ENCODE data around the gene TMEM250. TPM values are rescaled to one million over a fixed set of nuclear protein-coding genes. Genes with fewer than 3 reads are reported as not detected.
A peak's percentile ranks its signal among the peaks of the same experiment; 100 is the strongest.
"Not testable (repeated sequence)": the region's sequence is repeated elsewhere in the genome, so short reads cannot be mapped to it uniquely, and the experiment has no call there.

TMEM250 gene
- polyA plus RNA-seq (ENCODE audit: insufficient read length in 4 of 4), result 10 to 100 TPM; 14.3 to 22.0 (median 15.2) TPM

- DNase-seq (ENCODE audit: low read depth in 4 of 4, low spot score in 3 of 4), result peak; percentile 86 to 96 (median 89)
Measured at GRCh38 chr9:136118320-136119060, at the start of gene TMEM250. TMEM250 (minus strand) TSS chr9:136118875; CDS start chr9:136116900, 1,975 bp downstream.

- DNase-seq (ENCODE audit: low read depth in 4 of 4, low spot score in 3 of 4), result no peak
Measured at GRCh38 chr9:136163248-136163850, 44.7 kb upstream of the TMEM250 start.

- no peak for DNase-seq (ENCODE audit: low read depth in 4 of 4, low spot score in 3 of 4)
Measured at GRCh38 chr9:136160995-136161610, 42.4 kb upstream of the TMEM250 start.

GRCh38 chr9:136160381-136160841, 41.7 kb upstream of the TMEM250 start:
- no peak for DNase-seq (ENCODE audit: low read depth in 4 of 4, low spot score in 3 of 4)

GRCh38 chr9:136159851-136160250, 41.2 kb upstream of the TMEM250 start:
- no peak for DNase-seq (ENCODE audit: low read depth in 4 of 4, low spot score in 3 of 4)

GRCh38 chr9:136157477-136158265, 39.0 kb upstream of the TMEM250 start:
- DNase-seq (ENCODE audit: low read depth in 4 of 4, low spot score in 3 of 4), result no peak

GRCh38 chr9:136156209-136157120, 37.8 kb upstream of the TMEM250 start:
- DNase-seq (ENCODE audit: low read depth in 4 of 4, low spot score in 3 of 4), result no peak

- DNase-seq (ENCODE audit: low read depth in 4 of 4, low spot score in 3 of 4), result no peak
Measured at GRCh38 chr9:136155576-136155975, 36.9 kb upstream of the TMEM250 start.

- DNase-seq (ENCODE audit: low read depth in 4 of 4, low spot score in 3 of 4), result no peak
Measured at GRCh38 chr9:136154943-136155342, 36.3 kb upstream of the TMEM250 start.

- DNase-seq (ENCODE audit: low read depth in 4 of 4, low spot score in 3 of 4), result no peak
Measured at GRCh38 chr9:136153381-136154065, 34.8 kb upstream of the TMEM250 start.

- DNase-seq (ENCODE audit: low read depth in 4 of 4, low spot score in 3 of 4), result no peak
Measured at GRCh38 chr9:136152931-136153330, 34.3 kb upstream of the TMEM250 start.

- DNase-seq (ENCODE audit: low read depth in 4 of 4, low spot score in 3 of 4), result no peak
Measured at GRCh38 chr9:136152543-136152866, 33.8 kb upstream of the TMEM250 start.

- DNase-seq (ENCODE audit: low read depth in 4 of 4, low spot score in 3 of 4), result no peak
Measured at GRCh38 chr9:136151848-136152542, 33.3 kb upstream of the TMEM250 start.

GRCh38 chr9:136151214-136151804, 32.6 kb upstream of the TMEM250 start:
- DNase-seq (ENCODE audit: low read depth in 4 of 4, low spot score in 3 of 4), result no peak

GRCh38 chr9:136150664-136151213, 32.1 kb upstream of the TMEM250 start:
- not testable (repeated sequence) for DNase-seq (ENCODE audit: low read depth in 4 of 4, low spot score in 3 of 4)

- DNase-seq (ENCODE audit: low read depth in 4 of 4, low spot score in 3 of 4), result no peak
Measured at GRCh38 chr9:136149853-136150252, 31.2 kb upstream of the TMEM250 start.

GRCh38 chr9:136149337-136149736, 30.7 kb upstream of the TMEM250 start:
- no peak for DNase-seq (ENCODE audit: low read depth in 4 of 4, low spot score in 3 of 4)

GRCh38 chr9:136148766-136149165, 30.1 kb upstream of the TMEM250 start:
- no peak for DNase-seq (ENCODE audit: low read depth in 4 of 4, low spot score in 3 of 4)
